H1 (cell line): Measurements from ENCODE around the gene SMTN. TPM values are rescaled to one million over a fixed set of nuclear protein-coding genes. Genes with fewer than 3 reads are reported as not detected.

Experiments used
- CTCF ChIA-PET: fragments of 300-600 bp; sonication (Branson Sonifier 250); formaldehyde crosslinking; loops from one replicate; lab custom pipeline; 2021; ENCODE audit not compliant: partially characterized antibody; lab: Charles Lee
- POLR2A ChIA-PET: fragments of 300-600 bp; sonication (Branson Sonifier 250); formaldehyde crosslinking; loops from one replicate; lab custom pipeline; 2021; ENCODE audit warnings: inconsistent platforms; ENCODE audit not compliant: partially characterized antibody; lab: Charles Lee
- DNase-seq, 2 experiments: peaks; one replicate each; pipeline versions ENCODE4 v3.0.0 to v3.0.0-alpha.2; 2010 to 2022; ENCODE audit warnings: low spot score in 2 of 2, low read depth in 1 of 2, mixed read lengths in 1 of 2
- FAIRE-seq: peaks from 2 replicates; lab custom pipeline; 2011; peaks lifted over from hg19 to GRCh38; lab: Jason Lieb, UNC
- H2AFZ ChIP-seq: 2 replicates; pipeline ENCODE4 v1.8.1; 2012; ENCODE audit warnings: low read length, inconsistent platforms
- H2AK5ac ChIP-seq: 2 replicates; pipeline ENCODE4 v1.6.1; 2013; ENCODE audit warnings: low read depth, low read length
- H2BK120ac ChIP-seq: replicated peaks from 2 replicates; pipeline ENCODE3; 2013; ENCODE audit warnings: low read depth, low read length, inconsistent platforms
- H2BK12ac ChIP-seq: 2 replicates; pipeline ENCODE4 v1.6.1; 2013; ENCODE audit warnings: low read depth, low read length
- H2BK15ac ChIP-seq: 2 replicates; pipeline ENCODE4 v1.6.1; 2013; ENCODE audit warnings: low read length
- H2BK20ac ChIP-seq: 2 replicates; pipeline ENCODE4 v1.6.1; 2013; ENCODE audit warnings: low read length
- H2BK5ac ChIP-seq: 2 replicates; pipeline ENCODE4 v1.6.1; 2013; ENCODE audit warnings: low read depth, low read length
- H3K14ac ChIP-seq: 2 replicates; pipeline ENCODE4 v1.6.1; 2013; ENCODE audit warnings: inconsistent platforms; ENCODE audit not compliant: insufficient read length
- H3K18ac ChIP-seq: 2 replicates; pipeline ENCODE4 v1.6.1; 2013; ENCODE audit warnings: low read length; ENCODE audit errors: extremely low read depth
- H3K23ac ChIP-seq: 2 replicates; pipeline ENCODE4 v1.6.1; 2013; ENCODE audit warnings: inconsistent platforms; ENCODE audit not compliant: insufficient read length
- H3K23me2 ChIP-seq: 2 replicates; pipeline ENCODE4 v1.6.1; 2013; ENCODE audit warnings: low read depth, low read length
- H3K27ac ChIP-seq: 2 replicates; pipeline ENCODE4 v1.6.1; 2011; ENCODE audit warnings: low read depth, low read length, inconsistent platforms
- H3K27me3 ChIP-seq, 4 experiments: replicated peaks in 1 of 4; 1 replicate in 1 of 4; 2 replicates in 3 of 4; pipeline versions ENCODE4 v1.6.1 to v1.8.1; 2011 to 2013; ENCODE audit warnings: low read length in 3 of 4, mild to moderate bottlenecking in 3 of 4, inconsistent platforms in 2 of 4, mixed read lengths in 2 of 4, moderate library complexity in 1 of 4; ENCODE audit not compliant: control insufficient read depth in 3 of 4, insufficient read depth in 3 of 4; ENCODE audit errors: extremely low read depth in 1 of 4
- H3K36me3 ChIP-seq, 4 experiments: 2 replicates each; pipeline versions ENCODE4 v1.6.1 to v1.8.1; 2011 to 2013; ENCODE audit warnings: mild to moderate bottlenecking in 4 of 4, low read length in 3 of 4, moderate library complexity in 2 of 4, control low read depth in 1 of 4, inconsistent platforms in 1 of 4; ENCODE audit not compliant: insufficient read depth in 4 of 4, control insufficient read depth in 2 of 4
- H3K4ac ChIP-seq: replicated peaks from 2 replicates; pipeline ENCODE3; 2013; ENCODE audit warnings: low read length, low read depth, mixed read lengths, inconsistent platforms; ENCODE audit not compliant: insufficient read length
- H3K4me1 ChIP-seq, 4 experiments: replicated peaks in 1 of 4; 1 replicate in 1 of 4; 2 replicates in 3 of 4; pipeline versions ENCODE4 v1.6.1 to v1.8.1; 2011 to 2013; ENCODE audit warnings: low read length in 3 of 4, inconsistent platforms in 2 of 4, mixed read lengths in 1 of 4; ENCODE audit not compliant: insufficient read depth in 4 of 4, control insufficient read depth in 3 of 4
- H3K4me2 ChIP-seq, 2 experiments: 2 replicates each; pipeline versions ENCODE4 v1.6.1 to v1.8.1; 2011 to 2013; ENCODE audit warnings: low read depth in 2 of 2, low read length in 2 of 2, control low read depth in 1 of 2, inconsistent platforms in 1 of 2, mild to moderate bottlenecking in 1 of 2; ENCODE audit not compliant: insufficient read depth in 1 of 2
- H3K4me3 ChIP-seq, 4 experiments: fragments of 200-600, 300-600 bp in 1 of 4; sonication (generic), shearing (Covaris generic), sonication (Bioruptor Twin) in 1 of 4; 2 replicates each; pipeline versions ENCODE4 v1.5.1 to v1.8.1; 2011 to 2016; ENCODE audit warnings: low read length in 4 of 4, low read depth in 3 of 4, control low read depth in 2 of 4, inconsistent platforms in 2 of 4, mild to moderate bottlenecking in 2 of 4, mixed read lengths in 1 of 4, moderate library complexity in 1 of 4; ENCODE audit not compliant: insufficient read depth in 2 of 4; ENCODE audit errors: extremely low read depth in 1 of 4
- H3K56ac ChIP-seq: replicated peaks from 2 replicates; pipeline ENCODE3; 2013; ENCODE audit warnings: low read depth, mild to moderate bottlenecking, mixed read lengths, low read length, inconsistent platforms; ENCODE audit not compliant: insufficient read length
- H3K79me1 ChIP-seq: 2 replicates; pipeline ENCODE4 v1.6.1; 2013; ENCODE audit warnings: low read depth, low read length, control low read depth
- H3K79me2 ChIP-seq, 2 experiments: 2 replicates each; pipeline versions ENCODE4 v1.6.1 to v1.8.1; 2012 to 2013; ENCODE audit warnings: low read length in 2 of 2, mild to moderate bottlenecking in 2 of 2, inconsistent platforms in 1 of 2; ENCODE audit not compliant: insufficient read depth in 2 of 2, control insufficient read depth in 1 of 2
- H3K9ac ChIP-seq, 4 experiments: replicated peaks in 1 of 4; 1 replicate in 1 of 4; 2 replicates in 3 of 4; pipeline versions ENCODE4 v1.6.1 to v1.8.1; 2011 to 2013; ENCODE audit warnings: low read depth in 3 of 4, low read length in 3 of 4, control low read depth in 2 of 4, mild to moderate bottlenecking in 2 of 4, moderate library complexity in 2 of 4, inconsistent platforms in 1 of 4; ENCODE audit errors: extremely low read depth in 1 of 4
- H3K9me3 ChIP-seq, 2 experiments: 2 replicates each; pipeline versions ENCODE4 v1.6.1 to v1.8.1; 2012 to 2013; ENCODE audit warnings: mild to moderate bottlenecking in 2 of 2, moderate library complexity in 2 of 2, control low read depth in 1 of 2, inconsistent platforms in 1 of 2, low read depth in 1 of 2, low read length in 1 of 2, mixed read lengths in 1 of 2; ENCODE audit not compliant: insufficient read depth in 2 of 2
- H4K20me1 ChIP-seq, 2 experiments: replicated peaks in 1 of 2; 2 replicates each; pipeline versions ENCODE3 to v1.8.1; 2011 to 2013; ENCODE audit warnings: inconsistent platforms in 2 of 2, low read length in 2 of 2, mild to moderate bottlenecking in 1 of 2; ENCODE audit not compliant: insufficient read depth in 2 of 2, control insufficient read depth in 1 of 2
- H4K5ac ChIP-seq: 2 replicates; pipeline ENCODE4 v1.6.1; 2013; ENCODE audit warnings: low read length, low read depth, mixed read lengths, inconsistent platforms; ENCODE audit not compliant: insufficient read length
- H4K8ac ChIP-seq: 2 replicates; pipeline ENCODE4 v1.8.0; 2013; ENCODE audit warnings: mild to moderate bottlenecking, moderate library complexity, low read length, inconsistent platforms; ENCODE audit not compliant: insufficient read depth; ENCODE audit errors: extremely low read depth
- H4K91ac ChIP-seq: replicated peaks from 2 replicates; pipeline ENCODE3; 2013; ENCODE audit warnings: low read length, mixed read lengths, inconsistent platforms; ENCODE audit not compliant: insufficient read length
- CEBPB ChIP-seq: IDR thresholded peaks from 2 replicates; pipeline ENCODE4 v1.6.1; 2012; ENCODE audit warnings: low read depth, low read length
- KDM4A ChIP-seq: IDR thresholded peaks from one replicate; pipeline ENCODE4 v1.7.1; 2012; ENCODE audit warnings: low read depth, mild to moderate bottlenecking, moderate library complexity, low read length, inconsistent platforms; ENCODE audit not compliant: severe bottlenecking
- NRF1 ChIP-seq: IDR thresholded peaks from 2 replicates; pipeline ENCODE4 v1.6.1; 2011; ENCODE audit warnings: mild to moderate bottlenecking, low read depth, low read length, improper control_type of control experiment
- PHF8 ChIP-seq: fragments of 200-600 bp; sonication (generic); conservative IDR thresholded peaks from 2 replicates; pipeline ENCODE4 v1.7.1; 2012; ENCODE audit warnings: low read depth, mild to moderate bottlenecking, inconsistent platforms, low read length, moderate library complexity
- SP4 ChIP-seq: IDR thresholded peaks from 2 replicates; pipeline ENCODE4 v1.6.1; 2012; ENCODE audit warnings: low read length, inconsistent platforms
- SRF ChIP-seq: IDR thresholded peaks from 2 replicates; pipeline ENCODE4 v1.6.1; 2011; ENCODE audit warnings: mild to moderate bottlenecking, low read depth, low read length, moderate library complexity
- WGBS, 2 experiments: shearing (Covaris generic) in 1 of 2; methylation state at CpG; one replicate each; pipeline versions ENCODE4 v1.1.6 to v1.1.7; 2013 to 2015; ENCODE audit warnings: low lambda C conversion rate in 2 of 2, mixed read lengths in 2 of 2, inconsistent platforms in 1 of 2, low coverage in 1 of 2, missing lambda C conversion rate in 1 of 2; ENCODE audit not compliant: insufficient replicate concordance in 2 of 2, insufficient coverage in 1 of 2, insufficient read length in 1 of 2; ENCODE audit errors: extremely low coverage in 1 of 2, missing lambda C conversion rate in 1 of 2; 5-methylcytosine and 5-hydroxymethylcytosine counted together
- long read RNA-seq, 2 experiments: library from RNA in 1 of 2; library from capped mRNA in 1 of 2; stranded (forward); transcript quantifications; one replicate each; pipeline ENCODE4 v2.0.0, GENCODE V29; 2021; ENCODE audit warnings: inconsistent platforms in 1 of 2
- polyA minus RNA-seq, 3 experiments: library from RNA; depleted of rRNA, polyadenylated mRNA; stranded (reverse); fragments of >200 nt; gene quantifications; 1 replicate in 2 of 3; 2 replicates in 1 of 3; pipeline ENCODE4 v1.2.3, GENCODE V29; 2011
- polyA plus RNA-seq, 7 experiments: library from polyadenylated mRNA; depleted of rRNA in 3 of 7; stranded (reverse) in 5 of 7; unstranded in 2 of 7; fragments of >200 nt in 5 of 7; fragments of 200-250 nt in 2 of 7; gene quantifications; 1 replicate in 5 of 7; 2 replicates in 1 of 7; 4 replicates in 1 of 7; pipeline versions ENCODE4 v1.2.1 to v1.2.3, GENCODE V29; 2011 to 2013; ENCODE audit warnings: missing spikeins in 2 of 7, mixed read lengths in 2 of 7
- total RNA-seq: library from RNA; stranded (reverse); fragmentation: NEBNext Ultra II Directional; extraction: Animal tissue kit (Norgen Biotek cat#: 25700); gene quantifications from 2 replicates; pipeline ENCODE4 v1.2.1, GENCODE V29; 2021
- TF ChIP-seq, protein P1 (sequence below): IDR thresholded peaks from 2 replicates; pipeline ENCODE4 v1.6.1; 2011; ENCODE audit warnings: low read length, improper control_type of control experiment

Gene SMTN
- 20.8 and 26.5 TPM in 2 replicates for total RNA-seq
- 12.3 and 27.6 TPM in 2 replicates for polyA plus RNA-seq (2011; rRNA removed)
- polyA plus RNA-seq (2011; cell fraction: cytosol; rRNA removed), result 9.2 TPM
- polyA plus RNA-seq (2011; cell fraction: nucleus; rRNA removed), result 31.0 TPM
- 6.7 to 15.9 TPM (median 13.8 TPM) in 4 replicates for polyA plus RNA-seq (2012, experiment 1 of 2)
- 8.5 TPM for polyA plus RNA-seq (2012, experiment 2 of 2)
- 17.8 TPM for polyA plus RNA-seq (2013, experiment 1 of 2)
- polyA plus RNA-seq (2013, experiment 2 of 2), result 16.7 TPM
- 4.6 and 9.1 TPM in 2 replicates for polyA minus RNA-seq (2011; rRNA and poly(A)+ RNA removed)
- 13.0 TPM for polyA minus RNA-seq (2011; cell fraction: cytosol; rRNA and poly(A)+ RNA removed)
- 10.4 TPM for polyA minus RNA-seq (2011; cell fraction: nucleus; rRNA and poly(A)+ RNA removed)
- long read RNA-seq, experiment 1, partial matches to known transcripts, result 10 of 11 reads
- long read RNA-seq, experiment 1, other reads (novel, unspliced or antisense), result 1 of 11 reads
- long read RNA-seq, experiment 2, partial matches to known transcripts, result 1 of 3 reads
- long read RNA-seq, experiment 2, other reads (novel, unspliced or antisense), result 1 of 3 reads

DNA sequence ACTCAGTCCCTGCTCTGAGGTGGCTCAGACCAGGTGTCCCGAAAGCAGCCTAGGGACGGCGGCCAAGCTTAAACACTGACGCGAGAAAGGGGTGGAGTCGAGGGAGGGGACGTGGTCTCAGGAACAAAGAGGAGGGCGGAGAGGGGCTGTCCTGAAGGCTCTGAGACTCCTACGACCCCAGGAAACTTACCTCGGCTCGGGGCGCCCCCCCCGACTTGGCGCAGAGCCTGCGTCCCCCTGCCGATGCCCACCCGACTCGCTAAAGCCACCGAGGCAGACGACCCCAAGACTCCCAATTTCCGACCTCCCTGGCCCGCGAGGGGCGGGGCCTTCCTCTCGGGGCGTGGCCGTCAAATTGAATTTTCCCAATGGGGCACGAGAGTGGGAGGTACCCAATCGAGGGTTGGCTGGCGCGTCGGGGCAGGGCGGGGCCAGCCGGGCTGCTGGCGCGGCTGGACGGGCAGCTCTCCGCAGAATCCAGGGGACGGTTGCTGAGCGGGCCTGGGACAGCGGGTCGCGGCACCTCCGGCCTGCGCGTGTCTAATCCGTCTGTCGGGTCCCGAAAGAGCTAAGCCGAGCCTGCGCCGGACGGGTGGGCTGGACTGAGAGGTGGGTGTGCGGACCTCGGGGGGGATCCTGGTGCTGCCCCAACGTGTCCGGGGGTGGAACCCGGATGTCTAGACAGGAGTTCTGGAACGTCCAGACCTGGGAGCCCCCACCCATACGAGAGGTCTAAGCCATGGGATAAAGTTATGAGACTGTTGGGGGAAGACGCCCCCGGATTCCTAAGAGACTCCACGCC lies at the start of gene SMTN:
Gene SMTN, plus strand, starts transcription at position 471 of the 802 bp plus-strand sequence. CDS start 1,941 bp downstream, outside the sequence.
- Histone ChIP-seq H3K4me1 (peaks cover 0 to 27% (median 16%) of the 10 kb centered on the region in 4 experiments; a peak in 6 of 7 replicates), H3K27ac (peak within 1 kb of the TSS; percentile 84; the same call in 1 of the 2 replicates), H3K79me2 (peaks cover 0 to 9% of the 10 kb centered on the region in 2 experiments; a peak in 1 of 4 replicates), H2BK5ac (peak within 1 kb of the TSS; percentile 76), H2BK20ac (no peak within 1 kb of the TSS), H2BK12ac (peak within 1 kb of the TSS; percentile 1; the same call in 1 of the 2 replicates), H3K9me3 (no peaks in the 10 kb centered on the region), H4K91ac (no peak within 1 kb of the TSS), H4K20me1 (peaks cover 3 to 7% of the 10 kb centered on the region in 2 experiments), H2AFZ (no peak within 1 kb of the TSS), H3K4ac (no peak within 1 kb of the TSS), H3K23ac (no peak within 1 kb of the TSS), H3K27me3 (peaks cover 0 to 5% (median 2%) of the 10 kb centered on the region in 4 experiments; a peak in 3 of 7 replicates), H2BK15ac (0 out of 2 replicates have a peak within 1 kb of the TSS, but pooled peaks have one; percentile 50), H3K9ac (peak within 1 kb of the TSS; percentile 77 to 89 (median 84)), H3K36me3 (no peaks in the 10 kb centered on the region), H2AK5ac (no peak within 1 kb of the TSS), H4K8ac (peak within 1 kb of the TSS; percentile 93), H3K18ac (peak within 1 kb of the TSS; percentile 79), H3K56ac (peak within 1 kb of the TSS; percentile 36), H3K4me3 (peak within 1 kb of the TSS; percentile 69 to 80 (median 74)), H3K4me2 (peak within 1 kb of the TSS; percentile 82), H4K5ac (peak within 1 kb of the TSS; percentile 61), H2BK120ac (no peak within 1 kb of the TSS), H3K79me1 (no peaks in the 10 kb centered on the region; the same call in 1 of the 2 replicates), H3K14ac (no peak within 1 kb of the TSS), H3K23me2 (peaks cover 14% of the 10 kb centered on the region)
- ChIA-PET CTCF (interaction anchor here (0.6 to 13.3 kb wide), 6 partner anchors 17 to 134 kb away, joined by 3 to 207 read pairs (median 5); partner anchors contain the start of gene SELENOM), POLR2A (interaction anchor here (0.5 to 12.2 kb wide), 11 partner anchors 10 to 172 kb away, joined by 3 to 220 read pairs (median 3); partner anchors contain the start of genes MORC2 and TUG1)
- peak; percentile 52 for FAIRE-seq
- peak; percentile 79 to 99 for DNase-seq
- WGBS, 2 experiments, result 1% methylated on average over 40 of the region's 63 CpGs; no CpG with 5 or more reads in 1 of the 2 experiments
- TF ChIP-seq KDM4A, result peak; percentile 80
- TF ChIP-seq SP4, result 0 out of 2 replicates have a peak, but pooled peaks have one; percentile 63
- peak; percentile 74 for TF ChIP-seq PHF8
- no peak; the same call in 1 of the 2 replicates for TF ChIP-seq NRF1
- TF ChIP-seq CEBPB, result no peak
- no peak for TF ChIP-seq SRF
- TF ChIP-seq, protein P1, sequence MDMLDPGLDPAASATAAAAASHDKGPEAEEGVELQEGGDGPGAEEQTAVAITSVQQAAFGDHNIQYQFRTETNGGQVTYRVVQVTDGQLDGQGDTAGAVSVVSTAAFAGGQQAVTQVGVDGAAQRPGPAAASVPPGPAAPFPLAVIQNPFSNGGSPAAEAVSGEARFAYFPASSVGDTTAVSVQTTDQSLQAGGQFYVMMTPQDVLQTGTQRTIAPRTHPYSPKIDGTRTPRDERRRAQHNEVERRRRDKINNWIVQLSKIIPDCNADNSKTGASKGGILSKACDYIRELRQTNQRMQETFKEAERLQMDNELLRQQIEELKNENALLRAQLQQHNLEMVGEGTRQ, result no peak
